Measurements from ENCODE around the gene ATP6V0D1.

Gene ATP6V0D1

GRCh38 chr16:67413978-67414911 is 66.7 kb downstream of the ATP6V0D1 start:
- H3K4me1 Mint-ChIP-seq = peaks cover 31% of the 10 kb centered on the region
- peaks cover 2% of the 10 kb centered on the region for H3K27me3 Mint-ChIP-seq (ENCODE audit: low read depth)
- peak overlapping the region; percentile 62 to 69 (median 66) for H3K4me3 Mint-ChIP-seq
- peaks cover 3% of the 10 kb centered on the region for H3K36me3 Mint-ChIP-seq (ENCODE audit: low read depth)
- no peak for TF ChIP-seq CTCF (IDR thresholded peaks at IDR 0.05; ENCODE audit: unreplicated experiment in 3 of 3)
- H3K9me3 Mint-ChIP-seq = no peaks in the 10 kb centered on the region
- H3K27ac Mint-ChIP-seq = peak overlapping the region; percentile 10 to 27 (median 21)

GRCh38 chr16:67412294-67412693 is 68.7 kb downstream of the ATP6V0D1 start:
- Mint-ChIP-seq H3K4me3 (no peak overlapping the region), H3K36me3 (ENCODE audit: low read depth) (peaks cover 3% of the 10 kb centered on the region), H3K27ac (peak overlapping the region in 2 of 3 experiments; percentile 40 to 88), H3K9me3 (no peaks in the 10 kb centered on the region), H3K4me1 (peaks cover 42% of the 10 kb centered on the region), H3K27me3 (ENCODE audit: low read depth) (no peaks in the 10 kb centered on the region)
- TF ChIP-seq CTCF (IDR thresholded peaks at IDR 0.05; ENCODE audit: unreplicated experiment in 3 of 3) = no peak

- Mint-ChIP-seq H3K4me3 (peak overlapping the region in 2 of 3 experiments; percentile 16 to 23), H3K4me1 (peaks cover 43% of the 10 kb centered on the region), H3K9me3 (no peaks in the 10 kb centered on the region), H3K36me3 (ENCODE audit: low read depth) (peaks cover 3% of the 10 kb centered on the region), H3K27me3 (ENCODE audit: low read depth) (no peaks in the 10 kb centered on the region), H3K27ac (no peak overlapping the region)
- no peak for TF ChIP-seq CTCF (IDR thresholded peaks at IDR 0.05; ENCODE audit: unreplicated experiment in 3 of 3)
These were observed 69.6 kb downstream of the ATP6V0D1 start for GRCh38 chr16:67411339-67411738.

- H3K27ac Mint-ChIP-seq = no peak overlapping the region
- H3K9me3 Mint-ChIP-seq = no peaks in the 10 kb centered on the region
- no peak for TF ChIP-seq CTCF (IDR thresholded peaks at IDR 0.05; ENCODE audit: unreplicated experiment in 3 of 3)
These were observed 71.3 kb downstream of the ATP6V0D1 start for GRCh38 chr16:67409631-67410030.

GRCh38 chr16:67407788-67408452 is 73.0 kb downstream of the ATP6V0D1 start:
- H3K27me3 Mint-ChIP-seq (ENCODE audit: low read depth) = peaks cover 4% of the 10 kb centered on the region
- peaks cover 6% of the 10 kb centered on the region for H3K36me3 Mint-ChIP-seq (ENCODE audit: low read depth)
- no peaks in the 10 kb centered on the region for H3K9me3 Mint-ChIP-seq
- peak overlapping the region in 1 of 3 experiments; percentile 92 for H3K27ac Mint-ChIP-seq
- H3K4me3 Mint-ChIP-seq = no peak overlapping the region
- no peak for TF ChIP-seq CTCF (IDR thresholded peaks at IDR 0.05; ENCODE audit: unreplicated experiment in 3 of 3)
- peaks cover 31% of the 10 kb centered on the region for H3K4me1 Mint-ChIP-seq

More at GRCh38 chr16:67409631-67410030, 71.3 kb downstream of the ATP6V0D1 start:
- Mint-ChIP-seq H3K36me3 (ENCODE audit: low read depth) (peaks cover 3% of the 10 kb centered on the region), H3K27me3 (ENCODE audit: low read depth) (no peaks in the 10 kb centered on the region), H3K4me1 (peaks cover 41% of the 10 kb centered on the region), H3K4me3 (no peak overlapping the region)
